GM21390 (cell line): Measurements from ENCODE around the gene RAMACL.

Experiments used
- ATAC-seq: cut with Tn5 transposase; IDR thresholded peaks from one replicate; pipeline ENCODE4 v1.9.1; 2021; ENCODE audit not compliant: unreplicated experiment

The RAMACL gene

DNA sequence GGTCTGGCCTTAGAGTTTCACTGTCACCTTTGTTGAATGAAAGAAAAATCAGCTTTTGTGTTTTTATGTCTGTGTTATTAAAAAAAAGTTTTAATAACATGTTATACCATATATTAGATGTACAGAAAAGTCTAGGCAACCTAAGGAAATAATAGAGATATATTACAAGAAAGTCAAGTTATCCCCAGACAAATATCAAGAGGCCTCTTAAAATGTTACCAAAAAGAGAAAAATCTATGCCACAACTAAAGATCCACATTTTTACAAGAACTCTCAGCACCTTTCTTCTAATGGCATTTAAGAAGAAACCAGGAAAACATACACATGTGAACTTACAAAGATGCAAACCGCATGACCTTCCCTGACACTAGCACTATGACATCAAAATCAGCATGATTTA is 26.8 kb downstream of the RAMACL start:
- no peak for ATAC-seq

DNA sequence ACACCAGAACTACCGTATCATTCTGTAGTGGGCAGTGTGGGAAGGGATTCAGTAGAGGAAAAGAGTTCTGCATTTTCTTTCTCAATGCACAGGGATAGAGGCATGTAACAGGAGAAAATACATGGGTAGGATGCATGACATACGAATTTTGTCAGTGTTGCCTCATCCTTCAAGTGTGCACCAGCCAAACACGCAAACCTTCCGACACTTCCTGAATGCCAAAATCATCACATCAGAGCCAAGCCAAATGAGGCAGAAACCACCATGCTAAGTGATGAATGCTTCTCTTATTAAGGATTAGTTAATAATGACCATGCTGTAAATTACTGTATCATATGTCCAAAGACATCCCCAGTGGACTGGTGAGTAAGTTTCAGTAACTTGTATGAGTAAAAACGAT is 27.3 kb downstream of the RAMACL start:
- no peak for ATAC-seq

DNA sequence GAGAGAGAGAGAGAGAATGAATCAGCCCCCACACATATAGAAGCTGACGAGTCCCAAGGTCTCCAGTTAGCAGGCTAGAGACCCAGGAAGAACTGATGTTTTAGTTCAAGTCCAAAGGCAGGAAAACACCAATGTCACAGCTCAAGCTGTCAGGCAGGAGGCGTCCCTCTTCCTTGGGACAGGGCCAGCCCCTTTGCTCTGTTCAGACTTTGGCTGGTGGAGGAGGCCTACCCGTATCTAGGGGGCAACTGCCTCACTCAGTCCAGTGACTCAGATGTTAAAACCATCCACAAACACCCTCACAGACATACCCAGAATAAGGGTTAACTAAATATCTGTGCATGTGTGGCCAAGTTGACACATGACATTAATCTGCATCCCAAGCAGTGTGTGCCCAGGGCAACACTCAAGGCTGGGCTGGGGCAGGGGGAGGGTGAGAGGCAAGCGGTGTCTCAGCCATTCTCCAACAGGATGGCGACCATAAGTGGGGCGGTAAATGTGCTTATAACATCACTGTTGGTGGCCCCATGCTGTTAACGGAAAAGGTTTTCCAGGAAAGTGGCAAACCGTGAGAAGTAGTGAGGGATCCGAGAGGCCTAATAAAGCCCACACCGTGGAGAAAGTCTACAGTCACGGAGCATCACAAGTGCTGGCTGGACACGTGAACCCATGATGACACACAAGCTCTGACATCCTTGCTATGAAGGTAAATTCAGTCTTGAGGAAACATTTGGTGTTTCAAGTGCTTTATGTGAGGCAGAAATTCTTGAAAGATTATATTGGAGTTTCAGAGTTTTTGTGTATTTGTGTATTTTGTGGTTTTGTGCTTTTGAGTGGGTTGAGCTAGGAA is 28.1 kb downstream of the RAMACL start:
- no peak for ATAC-seq

DNA sequence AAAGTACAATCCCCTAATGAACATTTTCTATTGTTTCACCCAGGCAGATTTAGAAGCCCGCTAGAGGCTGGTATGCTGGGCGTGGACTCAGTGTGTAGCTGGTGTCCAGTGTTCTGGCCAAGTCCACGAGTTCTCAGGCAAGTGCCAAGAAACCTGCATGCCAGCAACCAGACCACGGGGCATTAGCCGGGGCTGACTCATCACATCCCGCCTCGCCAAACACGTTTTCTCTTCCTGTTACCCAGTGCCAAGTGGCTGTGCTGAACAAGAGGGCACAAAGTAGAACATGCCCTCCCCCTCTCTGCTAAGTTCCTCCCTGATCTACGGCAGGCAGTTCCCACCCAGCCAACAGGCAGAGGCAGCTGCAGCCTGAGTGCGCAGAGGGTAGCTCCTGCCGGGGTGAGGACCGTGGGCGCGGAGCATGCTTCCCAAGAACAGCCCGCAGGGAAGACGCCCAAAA is 29.6 kb downstream of the RAMACL start:
- no peak for ATAC-seq

DNA sequence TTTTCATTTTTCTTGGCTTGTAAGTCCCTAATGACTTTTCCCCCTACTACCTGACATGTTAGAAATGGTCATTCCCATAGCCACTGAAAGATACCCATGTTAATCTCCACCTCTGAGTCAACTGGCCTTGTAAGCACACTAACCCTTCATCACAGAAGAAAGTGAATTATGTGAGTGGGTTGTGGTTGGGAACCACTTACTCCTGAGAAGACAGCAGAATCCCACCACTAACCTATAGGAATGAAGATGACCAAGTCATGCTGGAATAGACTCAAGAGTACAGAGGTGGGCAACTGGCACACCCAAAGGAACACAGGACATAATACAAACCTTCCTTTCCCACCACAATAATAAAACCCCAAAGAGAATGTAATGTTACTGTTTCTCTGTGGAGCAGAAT is 30.1 kb downstream of the RAMACL start:
- no peak for ATAC-seq

DNA sequence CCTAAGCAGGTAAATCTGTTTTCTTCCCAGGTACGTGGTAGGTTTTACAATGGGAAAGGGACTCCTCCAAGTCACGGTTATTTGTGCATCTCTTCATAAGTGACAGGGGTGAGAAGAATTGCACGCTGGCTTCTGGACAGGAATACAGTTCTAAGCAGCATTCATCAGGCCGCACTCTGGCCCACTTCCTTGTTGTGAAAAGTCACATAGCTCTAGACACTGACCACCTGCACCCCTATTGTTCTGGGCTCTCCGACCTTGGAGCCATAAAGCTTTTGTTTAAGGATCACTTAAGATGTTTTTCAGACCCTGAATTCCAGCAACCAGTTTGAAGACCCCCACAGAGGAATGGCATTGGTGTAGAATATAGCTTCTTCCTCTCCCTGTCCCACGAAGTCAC is 31.4 kb downstream of the RAMACL start:
- no peak for ATAC-seq

DNA sequence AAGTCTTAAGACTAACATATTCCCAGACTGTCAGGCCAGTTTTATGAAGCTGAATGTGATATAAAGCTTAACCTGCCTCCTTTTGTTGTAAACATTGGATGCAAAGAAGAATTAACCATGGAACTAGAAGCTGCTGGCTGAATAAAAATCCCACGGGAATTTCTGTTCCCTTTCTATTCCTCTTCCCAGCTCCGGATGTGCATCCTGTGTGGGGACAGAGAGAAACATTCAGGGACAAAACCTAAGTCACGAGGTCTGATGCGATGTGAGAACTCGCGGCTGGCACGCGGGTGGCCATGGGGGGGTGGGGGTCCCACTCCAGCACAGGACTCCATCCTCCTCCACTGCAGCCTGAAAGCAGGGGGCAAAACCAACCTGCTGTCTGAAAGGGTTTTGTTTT is 32.2 kb downstream of the RAMACL start:
- no peak for ATAC-seq

DNA sequence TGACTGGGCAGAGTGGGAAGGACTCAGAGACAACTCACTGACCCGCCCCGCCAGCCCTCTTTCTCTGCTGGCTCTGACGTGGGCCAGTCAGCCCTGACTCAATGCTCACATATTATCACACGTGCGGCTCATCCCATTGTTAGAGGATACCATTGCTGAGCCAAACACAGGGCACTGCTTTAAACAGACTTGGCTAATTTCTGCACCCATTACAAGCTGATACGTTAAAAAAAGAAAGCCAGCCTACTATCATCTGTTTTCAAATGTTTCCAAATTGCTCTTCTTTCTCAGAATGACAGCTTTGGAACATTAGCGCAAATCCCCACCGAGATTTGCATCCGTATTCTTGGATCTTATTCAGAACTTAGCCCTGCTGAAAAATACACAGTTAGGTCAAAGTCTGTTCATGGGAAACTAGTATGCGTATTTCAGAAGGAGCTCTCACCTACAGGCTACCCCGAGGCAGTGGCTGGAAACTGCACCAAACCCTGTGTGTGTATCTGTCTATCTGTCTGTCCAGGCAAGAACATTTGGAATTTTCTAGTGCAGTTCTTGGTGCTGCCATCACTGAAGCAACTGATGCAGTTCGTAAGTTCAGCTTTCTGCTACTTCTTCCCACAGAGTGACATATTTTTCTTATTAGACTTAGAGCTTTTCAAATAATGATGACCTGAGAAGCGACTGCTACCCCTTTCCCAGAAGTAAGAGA is 32.8 kb downstream of the RAMACL start:
- no peak for ATAC-seq

DNA sequence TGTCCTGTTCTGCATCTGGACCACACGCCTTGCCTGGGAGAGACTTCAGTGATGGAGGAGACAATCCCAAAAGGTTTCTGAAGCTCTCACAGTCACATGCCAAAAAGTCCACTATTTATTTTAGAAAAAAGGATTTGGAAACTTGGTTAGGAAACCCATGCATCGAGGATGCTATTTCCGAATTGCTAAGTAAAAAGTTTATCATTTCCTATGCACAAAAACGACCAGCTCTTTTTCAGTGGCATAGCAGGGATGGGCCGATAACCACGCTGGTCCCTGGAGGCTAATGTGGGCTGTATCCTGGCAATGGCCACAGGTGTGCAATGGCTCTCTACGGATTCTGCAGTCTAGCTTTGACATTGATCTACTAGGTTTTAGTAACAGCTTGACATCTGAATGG is 33.9 kb downstream of the RAMACL start:
- ATAC-seq, result no peak

DNA sequence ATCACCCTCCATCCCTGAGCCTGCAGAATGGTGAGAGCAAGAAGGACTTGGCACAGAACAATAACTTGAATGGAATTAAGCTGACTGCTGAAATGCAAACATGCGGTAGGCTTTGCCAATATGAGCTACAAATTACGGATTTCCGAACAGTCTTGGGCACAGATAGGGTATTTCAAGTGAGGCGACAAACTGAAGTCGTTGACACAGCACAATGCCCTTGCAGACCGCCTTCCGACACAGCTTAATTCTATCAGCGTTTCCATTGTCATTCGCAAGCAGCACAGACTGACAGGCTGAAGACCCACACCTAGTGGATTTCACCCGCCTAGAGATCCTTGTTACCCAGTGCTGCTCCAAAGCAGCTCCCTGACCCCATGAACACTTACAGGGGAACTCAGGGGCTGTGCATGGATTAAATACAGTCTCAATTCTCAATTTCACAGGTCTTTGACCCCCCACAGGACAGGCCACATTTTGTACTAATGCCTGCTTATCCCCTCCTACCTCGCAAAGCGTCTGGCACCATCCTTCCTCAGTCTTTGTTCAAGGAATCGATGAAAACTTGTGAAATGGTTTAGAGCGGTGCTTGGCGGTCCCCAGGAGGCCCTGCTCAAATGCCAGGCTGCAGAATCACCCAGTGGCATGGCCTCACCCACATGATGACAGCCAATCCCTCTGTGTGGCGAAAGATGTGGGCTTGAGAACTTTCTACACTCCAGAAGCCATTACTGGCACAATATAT is 34.6 kb downstream of the RAMACL start:
- ATAC-seq, result no peak

DNA sequence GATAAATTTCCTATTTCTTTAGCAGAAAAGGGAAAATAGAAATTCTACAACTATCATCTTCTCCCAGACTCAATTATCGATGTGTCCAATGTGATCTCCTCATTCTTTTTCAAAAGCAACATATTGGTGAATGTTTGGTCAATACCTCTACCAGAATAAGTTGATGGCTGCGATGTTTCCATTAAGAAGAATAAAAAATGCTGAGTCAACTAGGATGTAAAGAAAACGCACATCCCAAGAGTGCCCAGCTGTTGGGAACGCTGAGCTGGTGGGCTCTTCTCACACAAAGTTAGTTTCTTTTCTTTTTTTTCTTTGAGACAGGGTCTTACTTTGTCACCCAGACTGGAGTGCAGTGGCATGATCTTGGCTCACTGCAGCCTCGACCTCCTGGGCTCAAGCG is 39.8 kb downstream of the RAMACL start:
- no peak for ATAC-seq

DNA sequence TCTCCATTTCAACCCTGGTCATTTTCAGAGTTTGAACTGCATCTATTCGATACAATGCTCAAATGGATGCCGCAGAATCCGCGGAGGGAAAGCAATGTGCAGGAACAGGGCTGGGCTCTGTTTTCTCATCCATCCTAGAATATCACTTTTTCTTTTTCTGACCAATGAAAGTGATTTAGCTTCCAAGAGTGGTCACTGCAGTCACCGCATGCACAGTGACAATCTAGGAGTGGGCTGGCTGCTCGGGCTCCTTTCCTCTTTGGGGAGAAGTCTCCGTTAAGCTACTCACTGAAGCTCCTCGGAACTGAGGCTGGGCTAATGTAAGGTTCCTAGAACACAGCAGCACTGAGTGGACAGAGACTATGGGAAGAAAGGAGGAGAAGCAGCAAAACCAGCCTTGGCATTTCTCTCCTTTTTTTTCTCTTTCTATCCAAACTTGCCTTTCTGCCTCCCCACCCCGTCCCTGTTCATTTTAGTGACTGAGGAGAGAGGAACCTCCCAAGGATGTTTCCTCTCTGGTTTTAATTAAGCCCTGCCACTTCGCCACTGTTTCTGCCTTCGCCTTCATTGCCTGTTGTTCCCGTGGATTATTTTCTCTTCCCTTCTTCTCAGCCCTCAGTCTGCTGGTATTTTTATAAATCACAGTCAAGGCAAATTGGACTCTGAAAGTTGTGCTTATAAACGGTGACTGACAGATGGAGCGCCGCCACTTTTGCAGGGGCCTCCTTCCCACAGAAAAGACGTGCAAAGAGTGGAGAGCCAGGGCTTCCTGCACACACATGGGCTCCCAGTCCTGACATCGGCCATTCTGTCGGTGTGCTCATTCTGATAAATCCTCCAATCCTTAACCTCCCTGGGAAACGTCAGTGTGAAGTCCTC is 41.1 kb downstream of the RAMACL start:
- ATAC-seq, result no peak

DNA sequence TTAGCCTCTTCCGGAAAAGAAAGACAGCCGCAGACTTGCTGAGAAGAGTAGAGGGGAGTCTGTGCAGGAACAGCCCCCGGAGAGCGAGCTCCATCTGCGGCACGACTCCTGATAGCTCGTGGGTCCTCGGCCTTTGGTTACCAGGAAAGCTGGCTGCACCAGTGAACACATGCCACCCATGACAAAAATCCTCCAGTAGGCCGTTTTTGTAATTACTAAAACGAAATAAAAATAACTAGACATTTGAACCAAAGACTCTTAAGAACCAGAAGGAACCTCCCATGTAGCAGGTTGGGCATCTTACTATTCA is 42.2 kb downstream of the RAMACL start:
- ATAC-seq, result no peak

DNA sequence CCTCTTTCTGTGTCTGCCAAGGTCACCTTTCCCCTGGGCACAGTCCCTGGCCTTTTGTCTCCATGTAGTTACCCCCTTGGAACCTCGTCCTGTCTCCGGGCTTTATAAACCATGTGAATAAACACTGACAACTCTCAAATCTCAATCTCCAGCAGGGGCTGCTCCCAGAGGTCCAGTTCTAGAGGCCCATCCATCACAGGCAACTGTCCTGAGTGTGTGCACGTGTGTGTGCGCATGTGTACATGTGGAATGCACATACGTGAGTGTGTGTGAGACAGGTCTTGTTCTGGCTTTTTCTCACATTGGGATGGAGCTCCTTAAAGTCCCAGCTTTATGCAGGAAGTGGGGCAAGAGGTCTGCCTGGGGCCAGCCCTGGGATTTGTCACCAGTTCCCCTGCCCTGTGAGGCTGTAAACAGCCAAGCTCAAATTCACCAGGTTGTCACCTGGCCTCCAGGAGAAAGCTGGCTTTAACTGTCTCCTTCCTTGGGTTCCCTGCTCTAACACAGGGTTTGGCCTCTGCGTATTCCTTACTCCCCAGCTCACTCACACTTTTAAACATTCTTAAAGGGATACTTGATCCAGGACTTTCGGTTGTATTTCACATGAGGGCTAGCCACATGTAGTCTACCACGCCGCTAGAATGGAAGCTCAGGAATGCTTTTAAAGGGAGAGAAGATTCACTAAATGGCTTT is 42.7 kb downstream of the RAMACL start:
- ATAC-seq, result no peak

DNA sequence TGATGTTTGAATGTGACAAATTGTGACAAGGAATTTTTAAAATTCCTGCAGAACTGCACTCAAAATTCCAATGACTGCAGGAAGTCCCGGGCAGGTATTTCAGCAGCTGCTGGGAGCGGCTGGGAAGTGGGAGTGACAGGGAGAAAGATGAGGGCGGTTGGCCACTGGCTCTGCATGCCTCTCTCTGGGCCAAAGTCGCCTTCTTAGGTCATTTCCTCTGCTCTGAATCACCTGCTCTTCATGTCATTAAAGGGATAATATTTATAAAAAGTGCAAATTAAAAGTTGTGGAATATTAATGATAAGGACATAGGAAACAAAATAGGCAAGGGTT is 43.9 kb downstream of the RAMACL start:
- no peak for ATAC-seq

DNA sequence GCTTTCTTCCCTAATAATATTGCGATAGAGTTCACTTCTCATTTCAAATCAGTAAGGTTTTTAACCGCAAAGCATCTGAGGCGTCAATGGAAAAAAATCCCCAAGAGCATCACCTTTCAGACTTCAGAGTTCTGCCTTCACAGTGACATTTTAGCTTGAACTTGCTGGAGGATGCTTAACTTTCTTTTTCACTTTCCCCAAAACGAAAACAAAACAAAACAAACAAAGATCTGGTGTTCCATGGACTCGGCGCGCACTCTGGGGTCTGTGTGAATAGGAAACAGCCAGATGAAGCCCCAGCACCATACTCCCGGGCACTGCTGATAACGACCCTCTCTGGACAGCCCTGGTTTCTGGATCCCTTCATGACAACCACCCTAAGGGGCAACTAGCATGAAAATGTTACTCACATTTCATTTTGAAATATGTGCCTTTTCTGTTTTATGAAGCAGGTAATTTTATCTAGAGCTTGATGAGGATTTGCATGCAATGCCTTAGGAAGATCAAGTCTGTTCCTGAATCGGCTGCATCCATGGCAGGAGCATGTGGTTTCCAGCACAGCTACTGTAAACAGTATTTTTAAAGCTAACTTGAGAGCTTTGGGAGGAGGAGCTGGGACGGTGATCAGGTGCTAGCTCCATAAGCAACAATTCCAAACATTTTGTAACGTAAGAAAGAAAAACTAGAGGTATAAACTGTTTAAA is 44.5 kb downstream of the RAMACL start:
- ATAC-seq, result peak; percentile 28

DNA sequence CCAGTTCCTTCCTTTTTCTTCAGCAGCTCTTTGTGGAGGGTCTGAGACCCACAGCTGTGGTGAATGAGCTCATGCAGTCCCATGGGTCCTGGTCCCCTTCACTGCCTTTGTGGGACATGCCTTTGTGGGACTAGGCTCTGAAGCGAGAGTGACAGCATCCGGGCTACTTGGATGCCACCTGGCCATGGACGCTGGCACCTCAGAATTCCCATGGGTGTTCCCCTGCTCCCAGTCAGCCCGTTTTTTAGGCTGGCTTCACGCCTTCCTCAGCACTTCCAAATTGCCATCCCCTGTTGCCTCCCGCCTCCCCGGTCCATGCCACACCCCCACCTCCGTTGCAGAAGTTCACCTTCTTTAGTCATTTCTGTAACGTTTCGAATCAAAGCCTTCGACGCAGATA is 45.1 kb downstream of the RAMACL start:
- ATAC-seq, result peak; percentile 14

DNA sequence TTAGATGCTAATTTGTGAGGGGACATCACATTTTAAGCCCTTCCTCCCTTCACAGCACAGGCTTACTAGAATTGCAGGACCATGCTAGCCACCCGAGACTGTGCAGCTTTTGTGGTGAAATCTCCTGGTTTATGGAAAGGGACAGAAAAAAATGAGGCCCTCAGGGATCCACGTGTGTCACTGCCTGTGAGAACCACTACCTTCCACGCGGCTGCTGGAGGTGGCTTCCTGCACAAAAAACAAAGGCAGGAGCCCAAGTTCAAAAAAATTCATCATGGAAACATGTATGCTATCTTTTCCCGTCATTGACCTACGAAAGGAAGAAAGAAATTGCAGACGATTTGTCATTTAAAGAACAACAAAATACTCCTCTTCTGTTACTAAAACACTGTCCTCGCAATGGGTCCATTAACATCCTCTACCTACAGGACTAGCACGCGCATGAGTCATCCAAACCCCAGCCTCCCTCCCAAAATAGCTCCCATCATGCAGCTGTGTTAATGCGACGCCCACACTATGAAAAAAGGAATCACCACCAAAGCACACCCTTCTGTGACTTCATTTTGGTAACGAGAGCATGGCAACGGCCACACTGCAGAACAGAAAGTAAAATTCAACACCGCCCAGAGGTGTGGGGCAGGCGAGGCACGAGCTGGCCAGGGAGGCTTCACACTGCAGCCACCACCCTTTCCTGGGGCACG is 45.7 kb downstream of the RAMACL start:
- peak; percentile 90 for ATAC-seq

DNA sequence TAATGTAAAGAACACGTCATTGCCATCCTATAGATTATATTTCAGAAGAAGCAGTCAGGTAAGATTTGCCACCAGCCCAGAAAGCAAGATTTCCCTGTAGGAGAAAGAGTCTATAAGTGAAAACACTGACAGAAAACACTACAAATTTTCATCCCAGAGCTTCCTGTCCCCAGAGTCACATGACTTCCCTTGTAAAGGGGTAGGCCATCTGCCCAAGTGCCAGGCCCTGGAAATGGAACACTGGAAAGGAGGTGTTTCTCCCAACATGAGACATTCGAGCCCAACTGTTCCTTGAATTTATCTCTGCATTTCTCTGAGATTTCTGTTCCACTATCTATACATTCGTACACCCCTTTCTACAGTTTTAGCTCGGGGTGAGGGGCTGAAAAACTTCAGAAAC is 46.9 kb downstream of the RAMACL start:
- ATAC-seq, result no peak
